ENCODE measurements around the gene EPN3.

GRCh38 chr17:50576864-50577263, 44.3 kb downstream of the EPN3 start:
- no peak for TF ChIP-seq CTCF (IDR thresholded peaks at IDR 0.05)
- TF ChIP-seq GABPA (IDR thresholded peaks at IDR 0.05; ENCODE audit: low read depth): no peak
